H1 (cell line): ENCODE measurements around the gene SLC25A20. TPM values are rescaled to one million over a fixed set of nuclear protein-coding genes. Genes with fewer than 3 reads are reported as not detected.

Experiments used
- BACH1 ChIP-seq: IDR thresholded peaks from 2 replicates; pipeline ENCODE4 v1.6.1; 2012; ENCODE audit warnings: low read length, improper control_type of control experiment
- KDM4A ChIP-seq: IDR thresholded peaks from one replicate; pipeline ENCODE4 v1.7.1; 2012; ENCODE audit warnings: low read depth, mild to moderate bottlenecking, moderate library complexity, low read length, inconsistent platforms; ENCODE audit not compliant: severe bottlenecking
- NANOG ChIP-seq: IDR thresholded peaks from 2 replicates; pipeline ENCODE4 v1.6.1; 2011; ENCODE audit warnings: low read length, low read depth, mild to moderate bottlenecking, inconsistent platforms; ENCODE audit not compliant: insufficient read depth, poor library complexity, severe bottlenecking
- SAP30 ChIP-seq: fragments of 300-600 bp; sonication (generic); IDR thresholded peaks from 2 replicates; pipeline ENCODE4 v1.7.1; 2012; ENCODE audit warnings: low read length, moderate library complexity, mild to moderate bottlenecking, inconsistent platforms; ENCODE audit not compliant: insufficient read depth, insufficient replicate concordance
- SIN3A ChIP-seq, 2 experiments: IDR thresholded peaks in 1 of 2; conservative IDR thresholded peaks in 1 of 2; 2 replicates each; pipeline ENCODE4 v1.6.1; 2011 to 2012; ENCODE audit warnings: low read length in 2 of 2, improper control_type of control experiment in 1 of 2, low read depth in 1 of 2, mild to moderate bottlenecking in 1 of 2
- TEAD4 ChIP-seq: IDR thresholded peaks from 2 replicates; pipeline ENCODE4 v1.6.1; 2012; ENCODE audit warnings: low read depth, low read length, inconsistent platforms, mixed read lengths
- USF2 ChIP-seq: IDR thresholded peaks from 2 replicates; pipeline ENCODE4 v1.6.1; 2011; ENCODE audit warnings: low read length, improper control_type of control experiment
- YY1 ChIP-seq: IDR thresholded peaks from 2 replicates; pipeline ENCODE4 v1.6.1; 2011; ENCODE audit warnings: low read depth, mild to moderate bottlenecking, low read length
- ZNF274 ChIP-seq: IDR thresholded peaks from 2 replicates; pipeline ENCODE4 v1.7.0; 2012; ENCODE audit warnings: low read length, borderline replicate concordance; ENCODE audit errors: extremely low read depth
- polyA plus RNA-seq, 7 experiments: library from polyadenylated mRNA; depleted of rRNA in 3 of 7; stranded (reverse) in 5 of 7; unstranded in 2 of 7; fragments of >200 nt in 5 of 7; fragments of 200-250 nt in 2 of 7; gene quantifications; 1 replicate in 5 of 7; 2 replicates in 1 of 7; 4 replicates in 1 of 7; pipeline versions ENCODE4 v1.2.1 to v1.2.3, GENCODE V29; 2011 to 2013; ENCODE audit warnings: missing spikeins in 2 of 7, mixed read lengths in 2 of 7
- total RNA-seq: library from RNA; stranded (reverse); fragmentation: NEBNext Ultra II Directional; extraction: Animal tissue kit (Norgen Biotek cat#: 25700); gene quantifications from 2 replicates; pipeline ENCODE4 v1.2.1, GENCODE V29; 2021

SLC25A20 gene
- total and polyA plus RNA-seq, 2 of the 8 experiments (the other 6 are each of a cell fraction or from before 2014, with no cell fraction given): 3.8 to 4.0 TPM

GRCh38 chr3:48898383-48899234 lies at the start of gene SLC25A20 (continued):
- TF ChIP-seq SIN3A (conservative IDR thresholded peaks at IDR 0.05 in 1 of 2, IDR thresholded peaks at IDR 0.05 in 1 of 2; ENCODE audit: low read depth in 1 of 2, low read length in 2 of 2) (peak; percentile 98 to 99), YY1 (peak; percentile 39; the same call in 1 of the 2 replicates), KDM4A (peak; percentile 75), TEAD4 (no peak), NANOG (no peak), SAP30 (peak; percentile 93), BACH1 (no peak), ZNF274 (no peak), USF2 (0 out of 2 replicates have a peak, but pooled peaks have one; percentile 19)
- TF ChIP-seq, all 59 proteins: peak for 12
